ENCODE results near the gene P4HA3.

Gene P4HA3

DNA sequence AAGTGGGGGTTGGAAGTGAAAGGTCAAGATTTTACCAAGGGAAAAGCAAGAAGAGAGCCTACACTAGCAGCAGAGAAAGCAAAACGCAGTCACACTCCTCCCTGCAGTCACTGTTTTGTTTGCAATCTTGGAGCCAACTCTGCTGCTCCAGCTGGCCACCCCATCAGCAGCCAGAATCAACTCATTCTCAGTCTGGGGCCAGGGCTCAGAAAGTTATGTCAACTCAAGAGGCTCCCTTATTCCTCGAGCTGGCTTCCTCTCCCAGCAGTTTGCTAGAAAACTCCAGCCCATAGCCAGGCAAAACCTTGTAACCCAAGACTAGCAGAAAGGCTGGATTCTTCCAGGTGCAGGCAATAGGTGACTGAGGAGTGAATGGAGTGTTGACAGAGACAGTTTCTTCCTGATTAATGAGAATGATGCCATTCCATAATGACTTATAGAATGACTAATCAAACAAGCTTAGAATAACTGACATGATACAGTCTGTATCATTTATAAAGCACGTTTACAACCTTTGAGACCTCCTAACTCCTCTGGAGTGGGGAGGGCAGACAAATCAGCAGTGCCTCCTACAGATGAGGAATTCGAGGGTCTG, 53.4 kb downstream of the P4HA3 start:
- DNase-seq: no peak

DNA sequence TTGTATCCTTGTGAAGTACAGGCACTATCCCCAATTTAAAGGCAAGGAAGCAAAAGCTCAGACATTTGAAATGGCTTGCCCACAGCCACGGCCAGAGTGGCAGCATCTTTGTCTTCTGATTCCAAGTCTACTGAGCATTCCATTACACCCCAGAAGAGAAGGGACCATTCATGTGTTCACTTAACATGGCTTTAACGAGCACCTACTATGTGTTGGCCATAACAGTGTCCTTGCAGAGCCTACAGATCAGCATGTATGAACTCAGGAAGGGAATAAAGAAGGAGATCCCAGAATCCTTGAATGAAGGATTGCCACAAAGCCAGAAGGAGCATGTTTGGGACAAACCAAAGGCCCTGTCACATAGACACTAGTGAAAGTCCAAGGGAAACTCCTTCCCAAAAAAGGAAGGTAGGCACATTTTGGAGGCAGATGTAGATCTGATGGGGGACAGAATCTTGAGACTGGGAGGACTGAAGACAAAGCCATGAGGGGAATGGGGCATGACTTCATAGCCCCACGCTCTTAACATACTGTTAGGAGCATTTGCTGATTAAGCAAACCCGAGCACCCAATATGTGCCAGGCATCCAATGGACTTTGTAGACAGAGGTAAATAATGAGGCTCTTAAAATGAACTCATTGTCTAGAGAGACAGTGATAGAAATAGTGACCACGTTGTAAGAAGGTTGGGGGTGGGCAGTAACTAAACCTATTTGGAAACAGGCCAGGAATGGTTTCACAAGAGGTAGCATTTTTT, 54.9 kb downstream of the P4HA3 start:
- no peak for DNase-seq

DNA sequence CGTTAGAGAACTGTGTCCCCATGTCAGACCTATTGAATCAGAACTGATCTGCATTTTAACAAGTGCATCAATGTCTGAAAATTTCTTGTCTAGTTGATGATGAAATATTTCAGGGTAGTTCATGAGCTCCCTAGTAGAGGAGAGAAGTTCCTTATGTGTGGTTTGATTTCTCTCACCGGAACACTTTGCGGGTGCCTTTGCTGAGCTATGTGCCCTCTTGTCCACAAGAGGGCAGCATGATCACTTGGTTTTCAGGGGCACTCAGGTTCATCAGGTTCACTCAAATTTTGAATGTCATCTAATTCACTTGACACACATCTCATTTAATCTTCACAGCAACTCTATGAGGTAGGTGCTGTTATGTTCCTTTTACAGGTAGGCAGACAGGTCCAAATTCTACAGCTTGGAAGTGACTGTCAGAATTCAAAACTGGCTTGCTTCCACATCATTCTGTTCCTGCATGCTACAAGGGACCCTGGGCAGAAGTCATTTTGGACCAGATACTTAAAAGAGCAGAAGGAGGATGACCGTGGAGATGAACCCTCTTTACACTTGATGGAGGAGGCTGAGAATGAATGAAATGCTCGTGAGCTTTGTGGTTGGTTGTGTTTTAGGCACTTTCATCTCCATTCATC, 55.6 kb downstream of the P4HA3 start:
- peak; percentile 33 for DNase-seq

DNA sequence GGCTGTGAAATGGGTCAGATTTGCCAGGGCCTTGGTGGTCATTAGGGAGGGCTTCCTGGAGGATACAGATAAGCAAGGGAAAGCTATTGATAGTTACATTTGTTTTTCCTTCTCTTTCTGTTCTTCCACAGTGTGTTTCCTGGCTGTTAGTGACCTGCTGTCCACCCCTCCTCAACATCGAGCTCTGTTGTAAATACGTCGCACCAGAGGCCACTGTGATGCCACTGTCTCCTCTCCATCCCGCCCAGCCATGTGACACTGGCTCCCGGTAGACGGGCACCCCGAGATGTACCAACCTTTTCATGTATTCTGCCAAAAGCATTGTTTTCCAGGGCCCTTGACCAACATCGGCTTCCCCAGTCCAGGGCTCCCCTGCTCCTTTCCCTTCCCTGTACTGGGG, 58.1 kb downstream of the P4HA3 start:
- DNase-seq: no peak

DNA sequence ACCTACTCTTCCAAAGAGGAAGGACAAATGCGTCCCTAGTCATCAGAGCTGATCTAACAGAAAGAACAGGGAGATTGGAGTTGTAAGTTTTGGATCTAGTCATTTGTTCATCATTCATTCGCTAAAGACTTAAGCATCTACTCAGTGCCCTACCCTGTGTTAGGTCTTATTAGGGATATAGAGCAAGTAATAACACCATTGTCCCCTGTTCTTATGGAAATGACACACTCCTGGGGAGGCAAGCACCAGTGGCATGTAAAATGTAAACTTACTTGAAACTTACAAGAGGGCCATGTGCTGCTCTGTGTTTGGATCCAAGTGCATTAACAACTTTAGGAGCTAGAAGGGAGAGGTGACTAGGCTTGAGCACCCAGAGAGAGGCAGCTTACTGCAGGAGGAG, 61.9 kb downstream of the P4HA3 start:
- no peak for DNase-seq

DNA sequence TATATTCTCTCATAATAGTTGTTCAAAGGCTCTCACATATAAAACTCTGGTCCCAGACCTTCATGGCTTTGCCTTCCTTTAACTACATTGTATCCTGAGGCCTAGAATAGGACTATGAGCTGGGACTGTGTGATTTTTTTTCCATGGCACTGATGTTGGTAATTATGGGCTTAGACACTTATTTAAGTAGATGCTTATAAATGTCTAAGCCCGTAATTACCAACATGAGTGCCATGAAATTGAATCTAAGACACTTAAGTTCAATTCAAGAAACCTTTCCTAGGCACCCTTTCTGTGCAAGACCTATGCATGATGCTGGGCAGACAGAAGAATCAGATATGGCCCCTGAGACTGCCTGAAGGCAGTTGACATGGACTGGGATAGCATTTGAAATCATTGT, 63.0 kb downstream of the P4HA3 start:
- DNase-seq: peak; percentile 81

DNA sequence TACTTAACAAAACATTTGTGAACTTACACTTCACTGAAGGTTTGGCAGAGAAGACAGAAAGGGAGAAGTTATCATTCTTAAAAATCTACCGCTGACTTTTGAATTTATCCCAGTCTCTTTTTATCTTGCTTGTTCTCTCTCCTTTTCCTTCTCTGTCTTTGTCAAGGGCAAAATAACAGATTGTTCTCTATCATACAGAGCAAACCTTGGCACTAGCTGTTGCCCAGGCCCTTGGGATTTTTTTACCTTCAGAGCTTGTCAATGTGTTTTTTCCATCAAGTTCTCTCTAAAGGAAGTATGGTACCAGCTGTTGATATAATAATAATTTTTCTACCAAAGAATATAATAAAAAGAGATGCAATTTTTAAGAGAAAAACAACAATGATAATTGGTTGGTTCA, 73.2 kb downstream of the P4HA3 start:
- no peak for DNase-seq

DNA sequence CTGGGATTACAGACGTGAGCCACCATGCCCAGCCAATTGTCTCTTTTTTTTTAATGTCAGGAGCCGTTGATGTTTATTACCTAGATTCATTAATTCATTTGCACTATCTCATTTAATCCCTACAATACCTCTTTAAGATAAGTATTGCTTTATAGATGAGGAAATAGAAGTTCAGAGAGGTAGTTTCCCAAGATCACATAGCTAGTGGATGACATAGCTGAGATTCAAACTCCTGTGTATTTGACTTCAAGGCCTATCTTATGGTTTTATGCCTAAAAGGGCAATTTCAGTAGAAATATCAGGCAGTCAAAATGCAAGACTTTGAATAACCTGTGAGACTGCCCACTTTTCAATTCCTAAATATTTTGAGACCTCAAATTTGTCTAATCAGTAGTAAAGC, 73.9 kb downstream of the P4HA3 start:
- no peak for DNase-seq

DNA sequence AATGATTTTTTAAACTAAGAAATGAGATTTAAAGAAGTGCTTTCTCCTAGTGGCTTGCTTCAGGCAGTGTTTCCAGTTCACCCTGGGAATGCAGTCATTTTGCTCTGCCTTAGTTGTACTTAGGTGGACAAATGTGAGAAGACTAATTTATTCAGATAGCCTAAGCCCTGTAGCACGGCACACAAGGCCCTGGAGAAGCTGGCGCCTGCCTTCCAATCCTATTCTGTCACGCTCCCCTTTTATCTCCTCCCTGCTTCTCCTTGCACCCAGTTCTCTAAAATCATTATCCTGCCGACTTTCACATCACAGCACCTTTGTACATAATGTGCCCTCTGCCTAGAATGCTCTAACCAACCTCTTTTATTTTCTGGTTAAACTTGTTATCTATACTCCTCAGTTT, 76.3 kb downstream of the P4HA3 start:
- no peak for DNase-seq

DNA sequence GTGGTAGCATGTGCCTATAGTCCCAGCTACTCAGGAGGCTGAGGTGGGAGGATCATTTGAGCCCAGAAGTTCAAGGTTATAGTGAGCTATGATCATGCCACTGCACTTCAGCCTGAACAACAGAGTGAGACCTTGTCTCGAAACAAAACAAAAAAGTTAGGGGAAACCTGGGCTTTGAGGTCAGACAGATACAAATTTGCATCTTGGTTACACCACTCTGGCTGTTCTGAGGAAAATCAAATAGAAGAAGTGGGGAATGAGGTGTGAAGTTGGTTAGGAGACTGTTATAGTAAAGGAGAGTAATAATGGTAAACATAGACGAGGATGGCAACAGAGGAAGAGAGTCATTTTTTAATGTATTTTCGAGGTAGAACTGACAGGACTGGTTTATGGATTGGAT, 77.8 kb downstream of the P4HA3 start:
- DNase-seq: no peak

DNA sequence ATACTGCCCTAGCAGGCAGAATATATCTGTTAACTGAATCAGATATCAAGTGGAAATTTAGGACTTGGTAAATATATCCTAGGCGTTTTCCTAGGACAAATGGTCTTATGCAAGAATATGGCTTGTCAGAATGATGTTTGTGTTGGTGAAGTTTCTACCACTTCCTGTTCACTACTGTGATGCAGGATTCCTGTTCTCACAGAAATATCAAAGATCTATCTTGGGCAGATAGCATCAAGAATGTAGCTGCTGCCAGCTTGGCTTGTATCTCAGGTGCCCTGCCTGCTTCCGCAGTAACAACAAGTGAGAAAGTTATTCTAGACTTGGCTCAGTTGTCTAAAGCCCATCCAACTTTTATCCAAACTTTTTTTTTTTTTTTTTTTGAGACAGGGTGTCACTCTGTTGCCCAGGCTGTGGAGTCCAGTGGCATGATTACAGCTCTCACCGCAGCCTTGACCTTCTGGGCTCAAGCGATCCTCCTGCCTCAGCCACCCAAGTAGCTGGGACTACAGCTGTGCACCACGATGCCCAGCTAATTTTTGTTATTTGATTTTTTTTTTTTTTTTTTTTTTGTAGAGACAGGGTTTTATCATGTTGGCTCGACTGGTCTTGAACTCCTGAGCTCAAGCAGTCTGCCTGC, 79.0 kb downstream of the P4HA3 start:
- DNase-seq: no peak

DNA sequence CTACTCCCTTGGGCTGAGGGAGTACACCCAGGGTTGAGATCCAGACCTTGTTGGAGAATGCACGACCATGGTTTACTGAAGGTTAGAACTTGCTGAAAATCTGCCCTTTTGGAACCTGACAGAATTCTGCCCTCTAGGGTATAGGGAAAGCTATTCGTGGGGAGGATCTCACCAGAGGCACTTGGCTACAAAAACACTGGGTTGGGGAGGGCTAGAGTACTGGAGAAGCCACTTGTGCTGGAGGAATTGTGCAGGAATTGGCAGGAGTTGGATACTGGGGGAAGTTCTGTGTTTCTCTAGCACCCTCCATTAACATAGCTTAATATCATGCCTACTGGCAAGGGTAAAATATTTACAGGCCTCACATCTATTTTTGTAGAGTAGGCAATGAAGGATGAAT, 84.5 kb downstream of the P4HA3 start:
- DNase-seq: no peak

DNA sequence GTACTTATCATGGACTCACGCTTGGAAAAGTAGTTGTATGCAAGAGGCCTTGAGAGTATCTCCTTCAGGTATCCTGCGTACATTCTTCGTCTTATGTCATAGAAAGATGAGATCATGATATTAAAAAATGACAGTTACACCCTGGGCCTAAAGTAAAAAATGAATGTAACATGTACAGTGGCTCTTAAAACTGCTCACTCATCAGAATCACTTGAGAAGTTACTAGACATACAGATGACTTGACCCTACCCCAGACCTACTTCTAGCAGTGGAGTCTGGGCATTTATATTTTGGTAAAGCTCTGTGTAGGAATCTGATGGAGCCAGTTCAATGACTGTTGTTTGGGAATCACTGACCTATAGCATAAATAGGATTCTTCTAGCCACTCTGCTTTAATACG, 85.9 kb downstream of the P4HA3 start:
- DNase-seq: no peak

DNA sequence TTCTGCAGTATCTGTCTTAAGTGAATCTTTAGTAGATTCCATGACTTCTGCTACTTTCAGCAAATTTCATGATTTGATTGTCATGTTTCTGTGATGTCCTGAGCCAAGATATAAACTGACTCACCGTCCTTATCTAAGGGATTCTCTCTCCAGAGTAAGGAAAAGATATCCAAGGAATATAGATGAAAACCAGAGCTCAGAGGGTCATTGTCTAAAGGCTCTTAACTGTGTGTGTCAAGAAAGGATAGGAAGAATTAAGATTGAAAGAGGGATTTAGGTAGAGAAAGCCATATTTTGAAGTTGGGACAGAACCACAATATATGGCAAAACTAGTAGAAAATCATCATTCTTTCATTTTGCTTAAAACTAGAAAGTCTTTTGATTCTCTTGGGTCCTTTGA, 89.6 kb downstream of the P4HA3 start:
- no peak for DNase-seq

DNA sequence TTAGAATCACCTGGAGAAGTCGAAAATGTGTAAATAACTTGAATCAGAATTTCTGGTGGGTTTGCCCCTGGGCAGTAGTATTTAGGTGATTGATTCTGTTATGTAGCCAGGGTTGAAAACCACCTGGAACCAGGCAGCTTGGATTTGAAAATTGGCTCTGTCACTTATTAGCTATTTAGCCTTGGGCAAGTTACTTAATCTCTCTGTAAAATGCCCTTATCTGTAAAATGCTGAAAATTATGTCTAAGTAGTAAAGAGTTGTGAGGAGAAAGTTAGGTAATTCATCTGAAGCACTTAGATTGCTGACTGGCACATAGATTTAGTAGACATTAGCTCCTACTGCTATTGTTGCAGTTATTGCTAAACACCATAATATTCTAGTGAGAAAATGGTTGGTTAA, 91.1 kb downstream of the P4HA3 start:
- no peak for DNase-seq
